Neuronal stem cell (in vitro differentiated cells): ENCODE measurements around the gene NFAM1.

ENCODE experiments used
- DNase-seq: peaks from one replicate; pipeline ENCODE4 v3.0.0-alpha.2; 2013; ENCODE audit warnings: low spot score
- H2AFZ ChIP-seq: one replicate; pipeline ENCODE4 v1.6.1; 2013; ENCODE audit warnings: mild to moderate bottlenecking, low read length, inconsistent platforms
- H2AK5ac ChIP-seq: 2 replicates; pipeline ENCODE4 v1.6.1; 2013; ENCODE audit warnings: low read depth, mild to moderate bottlenecking, inconsistent platforms, low read length, moderate library complexity, mixed read lengths
- H2BK120ac ChIP-seq: 2 replicates; pipeline ENCODE4 v1.6.1; 2013; ENCODE audit warnings: low read depth, mild to moderate bottlenecking, inconsistent platforms, low read length, moderate library complexity, mixed read lengths
- H2BK12ac ChIP-seq: one replicate; pipeline ENCODE4 v1.6.1; 2013; ENCODE audit warnings: low read length, inconsistent platforms
- H2BK15ac ChIP-seq: 2 replicates; pipeline ENCODE4 v1.6.1; 2013; ENCODE audit warnings: mild to moderate bottlenecking, low read length, inconsistent platforms, mixed read lengths
- H2BK5ac ChIP-seq: one replicate; pipeline ENCODE4 v1.6.1; 2013; ENCODE audit warnings: inconsistent platforms, mild to moderate bottlenecking, low read length, moderate library complexity
- H3K14ac ChIP-seq: one replicate; pipeline ENCODE4 v1.6.1; 2013; ENCODE audit warnings: low read length, inconsistent platforms
- H3K18ac ChIP-seq: 2 replicates; pipeline ENCODE4 v1.6.1; 2013; ENCODE audit warnings: low read length, inconsistent platforms
- H3K23ac ChIP-seq: 2 replicates; pipeline ENCODE4 v1.6.1; 2013; ENCODE audit warnings: low read depth, mild to moderate bottlenecking, mixed read lengths, low read length, inconsistent platforms; ENCODE audit not compliant: poor library complexity
- H3K27ac ChIP-seq: replicated peaks from 3 replicates; pipeline ENCODE4 v1.5.1; 2013; ENCODE audit warnings: low read length, inconsistent platforms
- H3K27me3 ChIP-seq, 3 experiments: 2 replicates each; pipeline ENCODE4 v1.6.1; 2013; ENCODE audit warnings: low read length in 3 of 3, mild to moderate bottlenecking in 2 of 3, inconsistent platforms in 1 of 3, low read depth in 1 of 3, mixed read lengths in 1 of 3, moderate library complexity in 1 of 3; ENCODE audit not compliant: control insufficient read depth in 3 of 3, insufficient read depth in 3 of 3
- H3K36me3 ChIP-seq, 2 donors: replicated peaks in 1 of 2; 2 replicates each; pipeline ENCODE4 v1.6.1; 2013; ENCODE audit warnings: low read length in 2 of 2; ENCODE audit not compliant: control insufficient read depth in 2 of 2, insufficient read depth in 2 of 2
- H3K4ac ChIP-seq: 2 replicates; pipeline ENCODE4 v1.6.1; 2013; ENCODE audit warnings: inconsistent platforms, mild to moderate bottlenecking, low read length, moderate library complexity
- H3K4me1 ChIP-seq, 2 donors: 1 replicate in 1 of 2; 2 replicates in 1 of 2; pipeline ENCODE4 v1.6.1; 2013; ENCODE audit warnings: low read length in 2 of 2, low read depth in 1 of 2; ENCODE audit not compliant: control insufficient read depth in 2 of 2, insufficient read depth in 1 of 2
- H3K4me2 ChIP-seq: one replicate; pipeline ENCODE4 v1.6.1; 2013; ENCODE audit warnings: mild to moderate bottlenecking, low read length, inconsistent platforms; ENCODE audit not compliant: insufficient read depth, poor library complexity, severe bottlenecking
- H3K4me3 ChIP-seq, 2 donors: 2 replicates each; pipeline ENCODE4 v1.5.1; 2013; ENCODE audit warnings: low read length in 2 of 2, mild to moderate bottlenecking in 2 of 2, inconsistent platforms in 1 of 2, moderate library complexity in 1 of 2
- H3K79me1 ChIP-seq: one replicate; pipeline ENCODE4 v1.6.1; 2013; ENCODE audit warnings: low read depth, mild to moderate bottlenecking, inconsistent platforms, low read length, moderate library complexity
- H3K9ac ChIP-seq: one replicate; pipeline ENCODE4 v1.6.1; 2013; ENCODE audit warnings: mild to moderate bottlenecking, low read depth, low read length, inconsistent platforms; ENCODE audit not compliant: poor library complexity
- H3K9me3 ChIP-seq, 2 donors: replicated peaks in 1 of 2; 2 replicates each; pipeline versions ENCODE3 to v1.6.1; 2013; ENCODE audit warnings: low read length in 2 of 2, mild to moderate bottlenecking in 2 of 2, inconsistent platforms in 1 of 2, low read depth in 1 of 2, mixed read lengths in 1 of 2, moderate library complexity in 1 of 2; ENCODE audit not compliant: control insufficient read depth in 2 of 2, insufficient read depth in 1 of 2
- H4K8ac ChIP-seq: one replicate; pipeline ENCODE4 v1.6.1; 2013; ENCODE audit warnings: low read depth, mild to moderate bottlenecking, inconsistent platforms, low read length, moderate library complexity
- H4K91ac ChIP-seq: one replicate; pipeline ENCODE4 v1.6.1; 2013; ENCODE audit warnings: low read length, low read depth, mild to moderate bottlenecking, inconsistent platforms; ENCODE audit not compliant: poor library complexity
- WGBS, 2 donors: extraction: QIAGEN DNeasy Blood & Tissue Kit; methylation state at CpG; one replicate each; pipeline ENCODE4 v1.1.7; 2013; ENCODE audit warnings: missing lambda C conversion rate in 2 of 2, mixed read lengths in 1 of 2; ENCODE audit not compliant: insufficient read length in 2 of 2, insufficient replicate concordance in 1 of 2; ENCODE audit errors: extremely low coverage in 2 of 2; 5-methylcytosine and 5-hydroxymethylcytosine counted together

NFAM1 gene

DNA sequence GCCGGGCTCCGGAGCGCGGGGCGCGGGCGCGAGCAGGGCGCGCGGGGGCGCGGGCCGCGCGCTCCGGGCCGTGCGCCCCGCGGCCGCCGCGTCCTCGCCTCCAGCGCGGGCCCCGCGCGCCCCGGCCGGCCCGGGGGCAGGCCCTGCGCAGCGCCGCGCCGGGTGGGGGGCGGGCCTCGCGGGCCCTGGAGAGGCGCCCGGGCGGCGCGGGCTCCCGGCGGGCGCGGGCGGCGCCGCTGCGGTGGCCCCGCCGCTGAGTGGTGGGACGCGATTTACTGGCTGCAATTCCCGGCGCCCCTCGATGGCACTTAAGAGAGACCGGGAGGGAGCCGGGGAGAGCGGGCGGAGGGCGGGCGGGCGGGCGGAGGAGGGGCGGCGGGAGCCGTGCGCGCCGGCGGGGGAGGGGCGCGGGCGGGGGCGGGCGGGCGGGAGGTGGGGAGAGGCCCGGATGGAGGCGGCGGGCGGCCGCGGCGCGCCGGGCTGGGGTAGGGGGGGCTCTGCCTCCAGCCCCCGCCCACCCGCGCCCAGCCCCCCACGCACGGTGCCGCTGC lies 88.6 kb downstream of the NFAM1 start:
- WGBS, 2 donors, result no CpG with 5 or more reads among the region's 97 CpGs
- H3K23ac ChIP-seq, result no peak overlapping the region
- no peak overlapping the region for H4K91ac ChIP-seq
- H3K14ac ChIP-seq, result no peak overlapping the region
- H3K79me1 ChIP-seq, result peaks cover 6% of the 10 kb centered on the region
- H2BK12ac ChIP-seq, result no peak overlapping the region
- no peak overlapping the region for H3K9ac ChIP-seq
- no peak overlapping the region for H3K27ac ChIP-seq
- H2BK5ac ChIP-seq, result no peak overlapping the region
- H3K4me2 ChIP-seq, result peak overlapping the region; percentile 52
- no peak overlapping the region for H2AK5ac ChIP-seq
- no peak for DNase-seq
- H2BK15ac ChIP-seq, result no peak overlapping the region
- no peak overlapping the region for H3K18ac ChIP-seq
- no peak overlapping the region for H2AFZ ChIP-seq
- H3K9me3 ChIP-seq, result no peaks in the 10 kb centered on the region
- no peaks in the 10 kb centered on the region for H3K36me3 ChIP-seq
- H3K4ac ChIP-seq, result no peak overlapping the region
- peak overlapping the region; percentile 58 to 76 for H3K4me3 ChIP-seq
- no peak overlapping the region for H4K8ac ChIP-seq
- no peak overlapping the region for H2BK120ac ChIP-seq
- H3K27me3 ChIP-seq, result peaks cover 0 to 5% (median 0%) of the 10 kb centered on the region in 3 experiments
- peaks cover 18 to 36% of the 10 kb centered on the region in 2 donors for H3K4me1 ChIP-seq

DNA sequence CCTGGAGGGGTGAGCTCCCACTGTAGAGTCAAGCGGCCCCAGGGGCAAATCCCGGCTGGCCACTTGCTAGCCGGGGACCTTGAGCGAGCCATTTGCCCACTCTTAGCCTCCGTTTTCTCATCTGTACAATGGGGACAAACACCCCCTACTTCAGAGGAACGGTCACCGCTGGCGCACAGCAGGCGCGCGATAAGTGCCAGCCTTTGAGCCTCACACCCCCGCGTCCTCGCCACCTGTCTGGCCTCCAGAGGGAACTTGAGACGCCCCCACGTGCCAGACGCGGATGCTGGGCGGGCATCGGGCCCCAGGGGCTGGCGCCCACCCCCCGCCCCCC lies 89.1 kb downstream of the NFAM1 start:
- H3K4ac ChIP-seq, result no peak overlapping the region

GRCh38 chr22:42342426-42343120 lies 89.6 kb downstream of the NFAM1 start:
- Histone ChIP-seq H2AK5ac (peak overlapping the region; percentile 10), H3K9me3 (no peaks in the 10 kb centered on the region), H3K36me3 (no peaks in the 10 kb centered on the region), H3K18ac (peak overlapping the region; percentile 30), H2BK120ac (no peak overlapping the region), H4K8ac (no peak overlapping the region), H2BK15ac (no peak overlapping the region), H3K27ac (no peak overlapping the region), H3K14ac (no peak overlapping the region), H3K23ac (no peak overlapping the region), H2BK12ac (no peak overlapping the region), H3K27me3 (peaks cover 0 to 5% (median 0%) of the 10 kb centered on the region in 3 experiments), H3K4me3 (peak overlapping the region in 1 of 2 donors; percentile 58), H3K4me1 (peaks cover 18 to 35% of the 10 kb centered on the region in 2 donors), H3K9ac (no peak overlapping the region), H3K4me2 (peak overlapping the region; percentile 52), H4K91ac (no peak overlapping the region), H3K79me1 (peaks cover 6% of the 10 kb centered on the region), H2BK5ac (no peak overlapping the region), H2AFZ (no peak overlapping the region), H3K4ac (no peak overlapping the region)
- no peak for DNase-seq
- WGBS, 2 donors, result no CpG with 5 or more reads among the region's 11 CpGs

More for the DNA sequence above, 89.1 kb downstream of the NFAM1 start:
- H3K9ac ChIP-seq, result no peak overlapping the region
- H3K79me1 ChIP-seq, result peaks cover 6% of the 10 kb centered on the region
- H2BK120ac ChIP-seq, result no peak overlapping the region
- peaks cover 0 to 5% (median 0%) of the 10 kb centered on the region in 3 experiments for H3K27me3 ChIP-seq
- no peak overlapping the region for H2BK15ac ChIP-seq
- no peak overlapping the region for H4K8ac ChIP-seq
- H2BK5ac ChIP-seq, result no peak overlapping the region
- H3K4me1 ChIP-seq, result peaks cover 18 to 36% of the 10 kb centered on the region in 2 donors
- no peak overlapping the region for H4K91ac ChIP-seq
- H3K23ac ChIP-seq, result no peak overlapping the region
- H2AFZ ChIP-seq, result no peak overlapping the region
- DNase-seq, result no peak
- peak overlapping the region; percentile 31 for H3K18ac ChIP-seq
- no peaks in the 10 kb centered on the region for H3K9me3 ChIP-seq
- H2BK12ac ChIP-seq, result no peak overlapping the region
- no peak overlapping the region for H3K14ac ChIP-seq
- peak overlapping the region; percentile 58 to 76 for H3K4me3 ChIP-seq
- H3K36me3 ChIP-seq, result no peaks in the 10 kb centered on the region
- peak overlapping the region; percentile 52 for H3K4me2 ChIP-seq
- no CpG with 5 or more reads among the region's 22 CpGs for WGBS, 2 donors
- no peak overlapping the region for H3K27ac ChIP-seq
- no peak overlapping the region for H2AK5ac ChIP-seq

- Histone ChIP-seq H3K36me3 (no peaks in the 10 kb centered on the region), H2AFZ (no peak overlapping the region), H3K4me1 (peaks cover 12 to 27% of the 10 kb centered on the region in 2 donors), H2BK12ac (no peak overlapping the region), H3K27me3 (peaks cover 0 to 5% (median 0%) of the 10 kb centered on the region in 3 experiments), H3K4me3 (no peak overlapping the region), H3K23ac (peak overlapping the region; percentile 0), H2BK15ac (peak overlapping the region; percentile 19), H3K4ac (no peak overlapping the region), H3K4me2 (no peak overlapping the region), H2AK5ac (no peak overlapping the region), H4K8ac (no peak overlapping the region), H3K9me3 (no peaks in the 10 kb centered on the region), H2BK120ac (no peak overlapping the region), H3K9ac (no peak overlapping the region), H3K79me1 (peaks cover 9% of the 10 kb centered on the region), H3K14ac (no peak overlapping the region), H4K91ac (peak overlapping the region; percentile 28), H2BK5ac (no peak overlapping the region), H3K27ac (no peak overlapping the region), H3K18ac (no peak overlapping the region)
- no CpG with 5 or more reads among the region's 4 CpGs for WGBS, 2 donors
- DNase-seq, result no peak
Observed at GRCh38 chr22:42341779-42342178, 90.4 kb downstream of the NFAM1 start.
